G401.6 (cell line): ENCODE results near the gene ZNF791.
A peak's percentile ranks its signal among the peaks of the same experiment; 100 is the strongest.
"Not testable (repeated sequence)": the region's sequence is repeated elsewhere in the genome, so short reads cannot be mapped to it uniquely, and the experiment has no call there.

Experiments
- FAIRE-seq: peaks from 2 replicates; lab custom pipeline; 2012; peaks lifted over from hg19 to GRCh38; lab: Jason Lieb, UNC

ZNF791 gene

GRCh38 chr19:12610540-12611360 is at the start of gene ZNF791, which contains the start of gene ZNF490:
Gene ZNF791 (plus strand): TSS chr19:12610920. CDS start chr19:12611080, 160 bp downstream.
Gene ZNF490 (minus strand): TSS chr19:12610813. CDS start chr19:12610680, 133 bp downstream.
- FAIRE-seq = peak; percentile 94

GRCh38 chr19:12564016-12564664 is 46.6 kb upstream of the ZNF791 start:
- FAIRE-seq = peak; percentile 87

GRCh38 chr19:12566380-12566779 is 44.3 kb upstream of the ZNF791 start:
- FAIRE-seq = not testable (repeated sequence)

- FAIRE-seq = no peak
Measured at GRCh38 chr19:12567951-12568350, 42.8 kb upstream of the ZNF791 start.

- FAIRE-seq = no peak
Measured at GRCh38 chr19:12574036-12574435, 36.7 kb upstream of the ZNF791 start.

GRCh38 chr19:12578641-12579040 is 32.1 kb upstream of the ZNF791 start:
- FAIRE-seq = no peak

GRCh38 chr19:12580180-12580694 is 30.5 kb upstream of the ZNF791 start:
- FAIRE-seq = no peak

GRCh38 chr19:12581100-12581499 is 29.6 kb upstream of the ZNF791 start:
- FAIRE-seq = no peak

- FAIRE-seq = no peak
Measured at GRCh38 chr19:12596485-12596884, 14.2 kb upstream of the ZNF791 start.

- FAIRE-seq = no peak
Measured at GRCh38 chr19:12596927-12597548, 13.7 kb upstream of the ZNF791 start.

GRCh38 chr19:12597594-12597993 is 13.1 kb upstream of the ZNF791 start:
- FAIRE-seq = no peak

GRCh38 chr19:12603714-12604113 is 7.0 kb upstream of the ZNF791 start:
- no peak for FAIRE-seq

GRCh38 chr19:12606796-12607195 is 3.9 kb upstream of the ZNF791 start:
- no peak for FAIRE-seq

- no peak for FAIRE-seq
Measured at GRCh38 chr19:12607631-12608030, 3.1 kb upstream of the ZNF791 start.

GRCh38 chr19:12611361-12611699 is 610 bp downstream of the ZNF791 start:
- FAIRE-seq = peak; percentile 74

GRCh38 chr19:12617646-12618045 is 6.9 kb downstream of the ZNF791 start:
- no peak for FAIRE-seq

GRCh38 chr19:12621253-12622024 is 10.7 kb downstream of the ZNF791 start:
- FAIRE-seq = not testable (repeated sequence)

- FAIRE-seq = no peak
Measured at GRCh38 chr19:12623361-12624031, 12.8 kb downstream of the ZNF791 start.

- no peak for FAIRE-seq
Measured at GRCh38 chr19:12626958-12627357, 16.2 kb downstream of the ZNF791 start.

GRCh38 chr19:12628040-12629022 is 17.6 kb downstream of the ZNF791 start:
- FAIRE-seq = no peak
